Right lobe of liver (tissue), 6 donors: ENCODE results near the gene SEC16B. TPM values are rescaled to one million over a fixed set of nuclear protein-coding genes. Genes with fewer than 3 reads are reported as not detected.

ENCODE experiments used
- ATAC-seq, 4 donors: fragments of 200-7000 bp; cut with Tn5 transposase; one replicate each; pipeline ENCODE4 v1.9.1; 2020; ENCODE audit warnings: mild to moderate bottlenecking in 4 of 4, moderate library complexity in 4 of 4
- DNase-seq, 3 donors: peaks; one replicate each; pipeline ENCODE4 v3.0.0-alpha.2; 2020
- H3K27ac ChIP-seq, 3 donors: fragments of 200-600 bp; one replicate each; pipeline ENCODE4 v1.8.0; 2022
- H3K27me3 ChIP-seq, 2 donors: fragments of 200-600 bp; one replicate each; pipeline ENCODE4 v1.8.0; 2022
- H3K36me3 ChIP-seq, 4 donors: fragments of 200-600 bp; sonication (generic) in 1 of 4; one replicate each; pipeline versions ENCODE4 v1.5.1 to v1.8.0; 2017 to 2022; ENCODE audit warnings: control low read depth in 1 of 4
- H3K4me1 ChIP-seq, 4 donors: fragments of 200-600 bp; sonication (generic) in 1 of 4; one replicate each; pipeline versions ENCODE4 v1.5.1 to v1.8.0; 2017 to 2022; ENCODE audit warnings: control low read depth in 1 of 4
- H3K4me3 ChIP-seq, 3 donors: fragments of 200-600 bp; one replicate each; pipeline ENCODE4 v1.8.0; 2022
- H3K9me3 ChIP-seq, 4 donors: fragments of 200-600 bp; sonication (generic) in 1 of 4; one replicate each; pipeline versions ENCODE4 v1.5.1 to v1.8.0; 2017 to 2022; ENCODE audit warnings: control low read depth in 1 of 4
- POLR2A ChIP-seq: fragments of 450-650 bp; IDR thresholded peaks from one replicate; pipeline ENCODE4 v1.6.1; 2017; ENCODE audit warnings: antibody characterized with exemption, mild to moderate bottlenecking
- WGBS: methylation state at CpG from one replicate; pipeline ENCODE4 v1.1.6; 2018; ENCODE audit warnings: low coverage, low lambda C conversion rate; ENCODE audit not compliant: insufficient coverage; ENCODE audit errors: missing lambda C conversion rate; 5-methylcytosine and 5-hydroxymethylcytosine counted together
- intact Hi-C, 2 donors: fragments of 100-400 bp; cut with DNase I; formaldehyde crosslinking; loops; one replicate each; pipeline versions ENCODE4 v1.11.2 to v1.14.1; 2022
- small RNA-seq, 2 experiments: library from RNA; depleted of rRNA; stranded (forward); fragments of <200 nt; gene quantifications; one replicate each; pipeline ENCODE3, GENCODE V24; 2016
- total RNA-seq, 6 experiments: library from RNA; depleted of rRNA in 2 of 6; stranded (reverse); fragments of >200 nt in 2 of 6; fragmentation: NEBNext Ultra II Directional in 3 of 6; extraction: Animal tissue kit (Norgen Biotek cat#: 25700) in 3 of 6; gene quantifications; one replicate each; pipeline versions ENCODE4 v1.1.0 to v1.2.4, GENCODE V29; 2016 to 2023
- TF ChIP-seq, protein P1 (sequence below), 4 donors: fragments of 200-600 bp in 3 of 4; fragments of 450-650 bp in 1 of 4; IDR thresholded peaks; one replicate each; pipeline versions ENCODE4 v1.5.1 to v1.8.0; 2016 to 2022; ENCODE audit warnings: antibody characterized with exemption in 4 of 4, mild to moderate bottlenecking in 2 of 4
- donor health status: DM: no; HTN: yes; CAD: no.
- donor health status: DM: no; HTN: no; CAD: no.
- donor health status: DM: no; HTN: no; CAD: no.
- donor health status: DM: no; HTN: yes; CAD: no.
- donor health status: DM: no; HTN: yes; CAD: no.

Gene SEC16B
- total RNA-seq, 6 experiments from 2014 or later: 16.4 to 69.7 (median 39.9) TPM

DNA sequence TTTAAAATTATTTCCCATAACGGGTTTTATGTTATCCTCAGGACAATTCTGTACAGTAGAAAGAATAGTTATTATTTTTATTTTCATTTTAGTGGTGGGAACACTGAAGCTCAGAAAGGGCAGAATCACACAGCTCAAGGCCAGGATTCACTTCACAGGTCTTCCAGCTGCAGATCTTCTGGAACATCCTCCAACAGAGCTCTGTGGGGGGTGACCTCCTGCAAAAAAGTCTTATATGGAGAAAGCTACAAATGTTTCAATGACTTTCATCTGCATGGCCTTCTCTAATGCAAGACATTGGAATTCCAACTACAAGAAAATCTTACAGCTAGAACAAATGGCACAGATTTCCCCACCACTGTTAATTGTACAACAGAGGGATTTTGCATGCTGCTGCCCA, 64.2 kb downstream of the SEC16B start:
- no peaks in the 10 kb centered on the region for H3K27me3 ChIP-seq
- ATAC-seq: no peak
- WGBS: 72% methylated on average over 1 of the region's 1 CpG
- H3K27ac ChIP-seq: no peak overlapping the region
- intact Hi-C loops: no loop called here
- no peaks in the 10 kb centered on the region for H3K9me3 ChIP-seq
- no peaks in the 10 kb centered on the region for H3K4me1 ChIP-seq
- H3K36me3 ChIP-seq: no peaks in the 10 kb centered on the region
- TF ChIP-seq POLR2A: no peak
- TF ChIP-seq, protein P1, sequence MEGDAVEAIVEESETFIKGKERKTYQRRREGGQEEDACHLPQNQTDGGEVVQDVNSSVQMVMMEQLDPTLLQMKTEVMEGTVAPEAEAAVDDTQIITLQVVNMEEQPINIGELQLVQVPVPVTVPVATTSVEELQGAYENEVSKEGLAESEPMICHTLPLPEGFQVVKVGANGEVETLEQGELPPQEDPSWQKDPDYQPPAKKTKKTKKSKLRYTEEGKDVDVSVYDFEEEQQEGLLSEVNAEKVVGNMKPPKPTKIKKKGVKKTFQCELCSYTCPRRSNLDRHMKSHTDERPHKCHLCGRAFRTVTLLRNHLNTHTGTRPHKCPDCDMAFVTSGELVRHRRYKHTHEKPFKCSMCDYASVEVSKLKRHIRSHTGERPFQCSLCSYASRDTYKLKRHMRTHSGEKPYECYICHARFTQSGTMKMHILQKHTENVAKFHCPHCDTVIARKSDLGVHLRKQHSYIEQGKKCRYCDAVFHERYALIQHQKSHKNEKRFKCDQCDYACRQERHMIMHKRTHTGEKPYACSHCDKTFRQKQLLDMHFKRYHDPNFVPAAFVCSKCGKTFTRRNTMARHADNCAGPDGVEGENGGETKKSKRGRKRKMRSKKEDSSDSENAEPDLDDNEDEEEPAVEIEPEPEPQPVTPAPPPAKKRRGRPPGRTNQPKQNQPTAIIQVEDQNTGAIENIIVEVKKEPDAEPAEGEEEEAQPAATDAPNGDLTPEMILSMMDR (IDR thresholded peaks at IDR 0.05): no peak
- no peak for DNase-seq
- no peak overlapping the region for H3K4me3 ChIP-seq

DNA sequence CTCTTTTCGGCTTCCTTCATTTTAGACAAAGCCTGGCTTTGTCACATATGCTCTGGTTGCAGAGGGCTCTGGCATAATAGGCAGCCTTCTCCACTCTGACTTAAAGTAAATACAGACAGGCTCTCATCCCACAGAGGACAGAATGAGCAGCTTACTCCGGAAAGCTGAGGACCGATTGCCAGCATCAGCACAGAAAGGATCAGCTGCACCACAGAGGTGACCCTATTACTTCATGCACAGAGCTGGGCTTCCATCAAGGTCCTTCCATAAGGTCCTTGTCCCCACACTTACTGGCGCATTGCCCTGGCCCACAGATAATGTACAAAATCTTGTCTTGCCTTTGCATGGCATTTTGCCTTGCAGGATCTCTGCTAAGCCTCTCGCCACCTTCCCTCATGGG, 67.6 kb downstream of the SEC16B start:
- ATAC-seq (no peak), DNase-seq (no peak)
- no peak overlapping the region for H3K4me3 ChIP-seq
- H3K27me3 ChIP-seq: no peaks in the 10 kb centered on the region
- TF ChIP-seq POLR2A: no peak
- TF ChIP-seq, protein P1 (IDR thresholded peaks at IDR 0.05): no peak
- WGBS: 96% methylated on average over 3 of the region's 5 CpGs
- H3K27ac ChIP-seq: no peak overlapping the region
- H3K9me3 ChIP-seq: no peaks in the 10 kb centered on the region
- intact Hi-C loops: no loop called here
- H3K4me1 ChIP-seq: no peaks in the 10 kb centered on the region
- no peaks in the 10 kb centered on the region for H3K36me3 ChIP-seq

DNA sequence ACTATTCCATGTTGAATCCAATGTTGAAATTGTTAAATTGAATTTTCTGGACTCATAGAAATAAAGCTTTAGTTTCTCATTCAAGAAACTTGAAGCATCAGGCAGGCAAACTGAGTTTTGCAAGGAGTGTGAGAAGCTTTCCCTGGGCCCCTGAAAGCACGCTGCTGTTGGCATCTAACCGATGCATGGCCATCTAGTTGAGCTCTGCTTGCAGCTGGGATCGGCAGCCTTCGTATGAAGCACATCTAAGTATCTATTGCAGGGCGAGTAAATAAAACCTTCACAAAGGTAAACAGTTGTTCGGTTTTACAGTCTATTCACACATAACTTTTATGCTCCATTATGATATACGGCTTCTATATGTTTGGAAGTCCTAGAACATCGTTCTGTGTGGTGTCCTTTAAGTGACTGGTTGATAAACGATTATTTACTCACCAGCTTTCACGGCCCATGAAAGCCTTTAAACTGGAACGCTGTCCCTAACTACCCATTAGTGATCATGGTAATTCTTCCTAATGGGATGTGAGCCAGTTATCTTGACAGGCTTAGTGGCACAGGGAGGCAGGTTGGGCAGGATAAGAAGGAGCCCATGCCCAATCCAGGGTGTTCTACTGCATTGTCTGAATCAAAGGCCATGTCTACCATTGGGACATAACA, 71.7 kb downstream of the SEC16B start:
- intact Hi-C loops: no loop called here
- ATAC-seq (no peak), DNase-seq (no peak)
- H3K27me3 ChIP-seq: no peaks in the 10 kb centered on the region
- no peaks in the 10 kb centered on the region for H3K9me3 ChIP-seq
- TF ChIP-seq POLR2A: no peak
- TF ChIP-seq, protein P1 (IDR thresholded peaks at IDR 0.05): no peak
- 54% methylated on average over 9 of the region's 11 CpGs for WGBS
- H3K4me1 ChIP-seq: no peaks in the 10 kb centered on the region
- no peak overlapping the region for H3K4me3 ChIP-seq
- no peaks in the 10 kb centered on the region for H3K36me3 ChIP-seq
- H3K27ac ChIP-seq: no peak overlapping the region

DNA sequence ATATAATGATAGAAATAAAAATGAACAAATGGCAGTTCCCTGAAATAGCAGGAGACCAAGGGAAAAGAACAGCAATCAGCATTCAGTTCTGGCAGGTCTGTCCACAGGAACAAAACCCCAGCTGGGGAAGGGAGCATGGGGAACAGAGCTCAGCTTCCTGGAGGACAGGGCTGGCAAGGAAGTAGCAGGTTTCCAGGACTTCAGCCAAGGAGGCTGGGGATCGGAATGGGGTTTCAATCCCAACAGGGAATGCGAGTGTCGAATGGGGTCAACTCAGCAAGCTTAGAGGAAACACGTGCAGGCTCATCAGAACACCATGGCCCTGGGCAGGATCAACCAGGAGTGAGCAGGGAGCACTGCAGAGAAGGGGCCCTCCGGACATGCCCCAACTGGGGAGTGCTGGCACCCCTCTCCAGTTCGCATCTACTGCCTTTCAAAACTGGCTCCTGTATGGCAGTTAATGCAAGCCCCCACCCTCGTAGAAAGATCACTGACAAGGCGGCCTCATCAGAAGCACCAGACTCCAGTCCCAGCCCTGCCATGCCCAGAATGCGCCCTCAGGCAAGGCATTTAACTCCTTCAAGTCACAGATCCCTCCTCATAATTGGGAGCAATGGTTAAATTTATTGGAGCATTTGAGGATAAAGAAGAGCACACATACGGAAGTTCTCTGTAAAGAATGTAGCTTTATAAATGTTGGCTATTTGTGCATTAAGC, 72.4 kb downstream of the SEC16B start:
- intact Hi-C loops: no loop called here
- WGBS: 68% methylated on average over 9 of the region's 10 CpGs
- no peaks in the 10 kb centered on the region for H3K4me1 ChIP-seq
- no peak for ATAC-seq
- TF ChIP-seq, protein P1 (IDR thresholded peaks at IDR 0.05): no peak
- no peak for TF ChIP-seq POLR2A
- no peak for DNase-seq
- no peak overlapping the region for H3K27ac ChIP-seq
- H3K36me3 ChIP-seq: no peaks in the 10 kb centered on the region
- H3K27me3 ChIP-seq: no peaks in the 10 kb centered on the region
- H3K9me3 ChIP-seq: no peaks in the 10 kb centered on the region
- H3K4me3 ChIP-seq: no peak overlapping the region

Small RNA genes within 50 kb of the gene (small RNA-seq; reads per million reads assigned to genes)
- 0 reads per million in 2 experiments for gene AL359075.1

Other genes starting within 250 kb of the SEC16B start
- 1 to 10 TPM; 3.6 to 6.0 (median 5.2) TPM for gene RASAL2, start 124.0 kb upstream of the SEC16B start, total RNA-seq